H1 (cell line): ENCODE results near the gene NT5C1A.

Experiments used
- CHD1 ChIP-seq: IDR thresholded peaks from 2 replicates; pipeline ENCODE4 v1.6.1; 2012; ENCODE audit warnings: low read depth, low read length, improper control_type of control experiment
- CHD2 ChIP-seq: IDR thresholded peaks from 2 replicates; pipeline ENCODE4 v1.6.1; 2012; ENCODE audit warnings: low read length, improper control_type of control experiment
- CTCF ChIP-seq, 3 experiments: IDR thresholded peaks; 1 replicate in 2 of 3; 2 replicates in 1 of 3; pipeline versions ENCODE4 v1.5.1 to v1.6.1; 2011; ENCODE audit warnings: low read length in 3 of 3, mild to moderate bottlenecking in 3 of 3, inconsistent platforms in 2 of 3, low read depth in 1 of 3, moderate library complexity in 1 of 3; ENCODE audit not compliant: insufficient read depth in 1 of 3; ENCODE audit errors: control extremely low read depth in 1 of 3
- GABPA ChIP-seq: IDR thresholded peaks from 2 replicates; pipeline ENCODE4 v1.6.1; 2011; ENCODE audit warnings: mild to moderate bottlenecking, low read length, moderate library complexity, borderline replicate concordance; ENCODE audit not compliant: insufficient read depth
- POLR2A ChIP-seq, 2 experiments: IDR thresholded peaks; 1 replicate in 1 of 2; 2 replicates in 1 of 2; pipeline ENCODE4 v1.6.1; 2011; ENCODE audit warnings: low read depth in 2 of 2, low read length in 2 of 2, mild to moderate bottlenecking in 2 of 2; ENCODE audit errors: control extremely low read depth in 1 of 2
- POU5F1 ChIP-seq: IDR thresholded peaks from 2 replicates; pipeline ENCODE4 v1.6.1; 2011; ENCODE audit warnings: low read depth, mild to moderate bottlenecking, low read length, moderate library complexity
- SIX5 ChIP-seq: IDR thresholded peaks from 2 replicates; pipeline ENCODE4 v1.6.1; 2011; ENCODE audit warnings: mild to moderate bottlenecking, low read depth, low read length
- SP1 ChIP-seq: IDR thresholded peaks from 2 replicates; pipeline ENCODE4 v1.6.1; 2011; ENCODE audit warnings: low read depth, low read length

- TF ChIP-seq CHD1 (no peak), POU5F1 (peak; percentile 94), CTCF (IDR thresholded peaks at IDR 0.05; ENCODE audit: control extremely low read depth in 1 of 3, insufficient read depth in 1 of 3, low read depth in 1 of 3, low read length in 3 of 3) (no peak), POLR2A (IDR thresholded peaks at IDR 0.05; ENCODE audit: control extremely low read depth in 1 of 2, low read depth in 2 of 2, low read length in 2 of 2) (no peak), SIX5 (no peak), CHD2 (no peak), GABPA (no peak), SP1 (peak; percentile 85)
Measured at GRCh38 chr1:39711966-39712340, 40.0 kb upstream of the NT5C1A start.
